Measurements from ENCODE around the gene SPTSSB. TPM values are rescaled to one million over a fixed set of nuclear protein-coding genes. Genes with fewer than 3 reads are reported as not detected.
A peak's percentile ranks its signal among the peaks of the same experiment; 100 is the strongest.

The SPTSSB gene
- total and polyA plus RNA-seq, 2 experiments from 2014 or later: 23.5 to 33.5 TPM

DNA sequence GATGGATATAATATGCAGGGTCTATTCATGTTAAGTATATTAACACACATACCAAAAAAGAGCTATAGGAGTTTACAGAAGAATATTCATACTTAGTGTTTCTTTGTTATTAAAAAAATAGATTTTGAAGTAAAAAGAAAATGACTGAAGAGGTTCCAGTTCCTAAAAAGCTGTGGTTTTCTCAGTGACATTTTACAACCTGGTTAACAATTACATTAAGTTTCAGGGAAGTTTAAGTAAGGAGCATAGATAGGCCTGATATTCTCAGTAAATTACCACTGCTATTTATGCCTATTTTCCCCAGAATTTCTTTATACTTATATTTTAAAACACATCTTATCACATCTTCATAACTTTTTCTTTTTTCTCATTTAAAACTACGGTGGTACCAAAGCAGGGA, 43.6 kb upstream of the SPTSSB start:
- Histone ChIP-seq H3K27me3 (ENCODE audit: insufficient read depth) (no peaks in the 10 kb centered on the region), H2AFZ (no peak overlapping the region), H3K27ac (ENCODE audit: low read depth) (no peak overlapping the region), H3K36me3 (ENCODE audit: insufficient read depth) (peaks cover 4% of the 10 kb centered on the region; the same call in 1 of the 2 replicates), H3K4me2 (no peak overlapping the region), H3K4me1 (ENCODE audit: insufficient read depth) (peaks cover 11% of the 10 kb centered on the region), H3K79me2 (replicated peaks; ENCODE audit: insufficient read depth) (no peaks in the 10 kb centered on the region), H3K9me2 (ENCODE audit: insufficient read depth) (peaks cover 8% of the 10 kb centered on the region; the same call in 1 of the 2 replicates), H3F3A (replicated peaks; ENCODE audit: low read depth) (no peaks in the 10 kb centered on the region), H4K20me1 (replicated peaks; ENCODE audit: insufficient read depth) (no peaks in the 10 kb centered on the region), H3K4me3 (no peak overlapping the region)
- no peak for ATAC-seq
- Mint-ChIP-seq H3K36me3 (ENCODE audit: low read depth) (peaks cover 30% of the 10 kb centered on the region), H3K9me3 (peaks cover 28% of the 10 kb centered on the region), H3K4me1 (peaks cover 28% of the 10 kb centered on the region), H3K27me3 (ENCODE audit: insufficient read depth, low read depth, poor library complexity) (peaks cover 6% of the 10 kb centered on the region), H3K4me3 (no peak overlapping the region), H3K27ac (peak overlapping the region; percentile 21; the same call in 1 of the 2 replicates)
- DNase-seq (ENCODE audit: low spot score): no peak
- TF ChIP-seq JUNB (IDR thresholded peaks at IDR 0.05; ENCODE audit: unreplicated experiment) (no peak), POLR2AphosphoS5 (IDR thresholded peaks at IDR 0.05; ENCODE audit: low read depth) (no peak), EZH2 (IDR thresholded peaks at IDR 0.05; ENCODE audit: low read depth, unreplicated experiment) (no peak), ZNF114 (CRISPR knock-in tag; IDR thresholded peaks at IDR 0.05) (no peak)

DNA sequence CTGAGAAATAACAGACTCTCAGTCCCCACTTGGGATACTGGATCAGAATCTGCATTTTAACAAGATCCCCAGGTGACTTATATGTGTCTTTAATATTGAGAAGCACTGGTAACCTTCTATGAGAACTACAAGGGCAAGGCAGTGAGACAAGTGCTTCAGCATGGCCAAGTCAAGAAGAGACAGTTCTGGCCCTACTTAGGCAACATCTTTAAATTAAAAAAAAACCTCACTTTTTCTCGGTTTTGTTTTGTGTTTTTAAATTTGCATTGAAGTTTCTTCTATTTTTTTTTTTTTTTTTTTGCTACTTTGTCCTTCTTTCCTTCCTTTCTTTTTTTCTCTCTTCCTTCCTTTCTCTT, 42.5 kb upstream of the SPTSSB start:
- H3K4me1 Mint-ChIP-seq: peaks cover 33% of the 10 kb centered on the region
- H3K27me3 ChIP-seq (ENCODE audit: insufficient read depth): no peaks in the 10 kb centered on the region
- no peak overlapping the region for H3K4me3 ChIP-seq
- H3K4me3 Mint-ChIP-seq: no peak overlapping the region
- H3K9me2 ChIP-seq (ENCODE audit: insufficient read depth): 0 out of 2 replicates have a peak, but pooled peaks cover under 1% of the 10 kb centered on the region
- no peak for ATAC-seq
- no peaks in the 10 kb centered on the region for H4K20me1 ChIP-seq (replicated peaks; ENCODE audit: insufficient read depth)
- peaks cover 30% of the 10 kb centered on the region for H3K36me3 Mint-ChIP-seq (ENCODE audit: low read depth)
- H3K9me3 Mint-ChIP-seq: peaks cover 28% of the 10 kb centered on the region
- no peak overlapping the region for H2AFZ ChIP-seq
- H3K27me3 Mint-ChIP-seq (ENCODE audit: insufficient read depth, low read depth, poor library complexity): peaks cover 6% of the 10 kb centered on the region
- H3K27ac Mint-ChIP-seq: no peak overlapping the region
- H3F3A ChIP-seq (replicated peaks; ENCODE audit: low read depth): no peaks in the 10 kb centered on the region
- H3K4me2 ChIP-seq: no peak overlapping the region
- H3K36me3 ChIP-seq (ENCODE audit: insufficient read depth): peaks cover 4% of the 10 kb centered on the region; the same call in 1 of the 2 replicates
- H3K4me1 ChIP-seq (ENCODE audit: insufficient read depth): peaks cover 9% of the 10 kb centered on the region
- DNase-seq (ENCODE audit: low spot score): no peak
- H3K27ac ChIP-seq (ENCODE audit: low read depth): no peak overlapping the region
- H3K79me2 ChIP-seq (replicated peaks; ENCODE audit: insufficient read depth): no peaks in the 10 kb centered on the region
- TF ChIP-seq ZNF114 (CRISPR knock-in tag; IDR thresholded peaks at IDR 0.05) (no peak), ZNF331 (CRISPR knock-in tag; IDR thresholded peaks at IDR 0.05; ENCODE audit: low read depth) (no peak), CREB1 (CRISPR knock-in tag; IDR thresholded peaks at IDR 0.05; ENCODE audit: low read depth) (no peak), STAT1 (IDR thresholded peaks at IDR 0.05; ENCODE audit: unreplicated experiment) (no peak), EZH2phosphoT487 (IDR thresholded peaks at IDR 0.05; ENCODE audit: unreplicated experiment) (no peak), NANOG (IDR thresholded peaks at IDR 0.05; ENCODE audit: borderline replicate concordance) (no peak), POLR2AphosphoS5 (IDR thresholded peaks at IDR 0.05; ENCODE audit: low read depth) (no peak), JUNB (IDR thresholded peaks at IDR 0.05; ENCODE audit: unreplicated experiment) (no peak)
- TF ChIP-seq, protein P1, sequence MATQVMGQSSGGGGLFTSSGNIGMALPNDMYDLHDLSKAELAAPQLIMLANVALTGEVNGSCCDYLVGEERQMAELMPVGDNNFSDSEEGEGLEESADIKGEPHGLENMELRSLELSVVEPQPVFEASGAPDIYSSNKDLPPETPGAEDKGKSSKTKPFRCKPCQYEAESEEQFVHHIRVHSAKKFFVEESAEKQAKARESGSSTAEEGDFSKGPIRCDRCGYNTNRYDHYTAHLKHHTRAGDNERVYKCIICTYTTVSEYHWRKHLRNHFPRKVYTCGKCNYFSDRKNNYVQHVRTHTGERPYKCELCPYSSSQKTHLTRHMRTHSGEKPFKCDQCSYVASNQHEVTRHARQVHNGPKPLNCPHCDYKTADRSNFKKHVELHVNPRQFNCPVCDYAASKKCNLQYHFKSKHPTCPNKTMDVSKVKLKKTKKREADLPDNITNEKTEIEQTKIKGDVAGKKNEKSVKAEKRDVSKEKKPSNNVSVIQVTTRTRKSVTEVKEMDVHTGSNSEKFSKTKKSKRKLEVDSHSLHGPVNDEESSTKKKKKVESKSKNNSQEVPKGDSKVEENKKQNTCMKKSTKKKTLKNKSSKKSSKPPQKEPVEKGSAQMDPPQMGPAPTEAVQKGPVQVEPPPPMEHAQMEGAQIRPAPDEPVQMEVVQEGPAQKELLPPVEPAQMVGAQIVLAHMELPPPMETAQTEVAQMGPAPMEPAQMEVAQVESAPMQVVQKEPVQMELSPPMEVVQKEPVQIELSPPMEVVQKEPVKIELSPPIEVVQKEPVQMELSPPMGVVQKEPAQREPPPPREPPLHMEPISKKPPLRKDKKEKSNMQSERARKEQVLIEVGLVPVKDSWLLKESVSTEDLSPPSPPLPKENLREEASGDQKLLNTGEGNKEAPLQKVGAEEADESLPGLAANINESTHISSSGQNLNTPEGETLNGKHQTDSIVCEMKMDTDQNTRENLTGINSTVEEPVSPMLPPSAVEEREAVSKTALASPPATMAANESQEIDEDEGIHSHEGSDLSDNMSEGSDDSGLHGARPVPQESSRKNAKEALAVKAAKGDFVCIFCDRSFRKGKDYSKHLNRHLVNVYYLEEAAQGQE (IDR thresholded peaks at IDR 0.05; ENCODE audit: unreplicated experiment): no peak
- TF ChIP-seq, protein P2, sequence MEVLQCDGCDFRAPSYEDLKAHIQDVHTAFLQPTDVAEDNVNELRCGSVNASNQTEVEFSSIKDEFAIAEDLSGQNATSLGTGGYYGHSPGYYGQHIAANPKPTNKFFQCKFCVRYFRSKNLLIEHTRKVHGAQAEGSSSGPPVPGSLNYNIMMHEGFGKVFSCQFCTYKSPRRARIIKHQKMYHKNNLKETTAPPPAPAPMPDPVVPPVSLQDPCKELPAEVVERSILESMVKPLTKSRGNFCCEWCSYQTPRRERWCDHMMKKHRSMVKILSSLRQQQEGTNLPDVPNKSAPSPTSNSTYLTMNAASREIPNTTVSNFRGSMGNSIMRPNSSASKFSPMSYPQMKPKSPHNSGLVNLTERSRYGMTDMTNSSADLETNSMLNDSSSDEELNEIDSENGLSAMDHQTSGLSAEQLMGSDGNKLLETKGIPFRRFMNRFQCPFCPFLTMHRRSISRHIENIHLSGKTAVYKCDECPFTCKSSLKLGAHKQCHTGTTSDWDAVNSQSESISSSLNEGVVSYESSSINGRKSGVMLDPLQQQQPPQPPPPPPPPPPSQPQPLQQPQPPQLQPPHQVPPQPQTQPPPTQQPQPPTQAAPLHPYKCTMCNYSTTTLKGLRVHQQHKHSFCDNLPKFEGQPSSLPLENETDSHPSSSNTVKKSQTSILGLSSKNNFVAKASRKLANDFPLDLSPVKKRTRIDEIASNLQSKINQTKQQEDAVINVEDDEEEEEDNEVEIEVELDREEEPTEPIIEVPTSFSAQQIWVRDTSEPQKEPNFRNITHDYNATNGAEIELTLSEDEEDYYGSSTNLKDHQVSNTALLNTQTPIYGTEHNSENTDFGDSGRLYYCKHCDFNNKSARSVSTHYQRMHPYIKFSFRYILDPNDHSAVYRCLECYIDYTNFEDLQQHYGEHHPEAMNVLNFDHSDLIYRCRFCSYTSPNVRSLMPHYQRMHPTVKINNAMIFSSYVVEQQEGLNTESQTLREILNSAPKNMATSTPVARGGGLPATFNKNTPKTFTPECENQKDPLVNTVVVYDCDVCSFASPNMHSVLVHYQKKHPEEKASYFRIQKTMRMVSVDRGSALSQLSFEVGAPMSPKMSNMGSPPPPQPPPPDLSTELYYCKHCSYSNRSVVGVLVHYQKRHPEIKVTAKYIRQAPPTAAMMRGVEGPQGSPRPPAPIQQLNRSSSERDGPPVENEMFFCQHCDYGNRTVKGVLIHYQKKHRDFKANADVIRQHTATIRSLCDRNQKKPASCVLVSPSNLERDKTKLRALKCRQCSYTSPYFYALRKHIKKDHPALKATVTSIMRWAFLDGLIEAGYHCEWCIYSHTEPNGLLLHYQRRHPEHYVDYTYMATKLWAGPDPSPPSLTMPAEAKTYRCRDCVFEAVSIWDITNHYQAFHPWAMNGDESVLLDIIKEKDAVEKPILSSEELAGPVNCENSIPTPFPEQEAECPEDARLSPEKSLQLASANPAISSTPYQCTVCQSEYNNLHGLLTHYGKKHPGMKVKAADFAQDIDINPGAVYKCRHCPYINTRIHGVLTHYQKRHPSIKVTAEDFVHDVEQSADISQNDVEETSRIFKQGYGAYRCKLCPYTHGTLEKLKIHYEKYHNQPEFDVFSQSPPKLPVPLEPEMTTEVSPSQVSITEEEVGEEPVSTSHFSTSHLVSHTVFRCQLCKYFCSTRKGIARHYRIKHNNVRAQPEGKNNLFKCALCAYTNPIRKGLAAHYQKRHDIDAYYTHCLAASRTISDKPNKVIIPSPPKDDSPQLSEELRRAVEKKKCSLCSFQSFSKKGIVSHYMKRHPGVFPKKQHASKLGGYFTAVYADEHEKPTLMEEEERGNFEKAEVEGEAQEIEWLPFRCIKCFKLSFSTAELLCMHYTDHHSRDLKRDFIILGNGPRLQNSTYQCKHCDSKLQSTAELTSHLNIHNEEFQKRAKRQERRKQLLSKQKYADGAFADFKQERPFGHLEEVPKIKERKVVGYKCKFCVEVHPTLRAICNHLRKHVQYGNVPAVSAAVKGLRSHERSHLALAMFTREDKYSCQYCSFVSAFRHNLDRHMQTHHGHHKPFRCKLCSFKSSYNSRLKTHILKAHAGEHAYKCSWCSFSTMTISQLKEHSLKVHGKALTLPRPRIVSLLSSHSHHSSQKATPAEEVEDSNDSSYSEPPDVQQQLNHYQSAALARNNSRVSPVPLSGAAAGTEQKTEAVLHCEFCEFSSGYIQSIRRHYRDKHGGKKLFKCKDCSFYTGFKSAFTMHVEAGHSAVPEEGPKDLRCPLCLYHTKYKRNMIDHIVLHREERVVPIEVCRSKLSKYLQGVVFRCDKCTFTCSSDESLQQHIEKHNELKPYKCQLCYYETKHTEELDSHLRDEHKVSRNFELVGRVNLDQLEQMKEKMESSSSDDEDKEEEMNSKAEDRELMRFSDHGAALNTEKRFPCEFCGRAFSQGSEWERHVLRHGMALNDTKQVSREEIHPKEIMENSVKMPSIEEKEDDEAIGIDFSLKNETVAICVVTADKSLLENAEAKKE (CRISPR knock-in tag; IDR thresholded peaks at IDR 0.05): no peak

All from GM23338 (cell line).